T-helper 1 cell (primary cell): ENCODE data around the gene KIRREL3.

Source experiments
- DNase-seq, 5 donors: peaks; one replicate each; pipeline ENCODE4 v3.0.0-alpha.2; 2012 to 2020

Gene KIRREL3

DNA sequence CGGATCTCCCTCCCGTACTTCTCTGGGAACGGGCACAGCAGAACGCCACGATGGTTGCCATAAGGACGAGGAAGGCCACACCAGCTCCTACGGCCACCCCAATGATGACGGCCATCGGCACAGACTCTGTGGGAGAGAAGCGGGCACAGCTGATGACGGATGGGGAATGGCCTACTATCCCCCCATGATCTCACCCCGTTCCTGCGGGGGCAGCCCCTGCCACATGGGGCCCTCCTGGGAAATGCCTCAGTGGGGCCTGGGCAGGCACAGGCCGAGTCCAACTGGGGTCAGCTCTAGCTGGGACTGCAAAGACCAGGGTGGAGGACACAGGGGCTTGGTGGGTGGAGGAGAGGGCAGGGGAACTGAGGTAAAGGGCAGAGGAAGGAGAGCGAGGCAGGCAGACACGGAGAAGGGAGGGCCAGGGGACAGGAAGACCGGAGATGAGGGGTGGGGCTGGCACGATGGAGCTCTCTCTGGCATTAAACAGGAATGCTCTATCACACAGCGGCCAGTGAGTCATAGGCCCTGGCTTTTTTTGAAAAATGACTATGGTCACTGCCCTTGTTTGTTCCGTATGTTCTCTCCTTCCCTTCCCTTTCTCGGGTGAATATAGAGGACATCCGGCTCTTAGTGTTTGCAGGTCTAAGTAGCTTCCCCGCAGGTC is 569.0 kb downstream of the KIRREL3 start:
- no peak for DNase-seq

DNA sequence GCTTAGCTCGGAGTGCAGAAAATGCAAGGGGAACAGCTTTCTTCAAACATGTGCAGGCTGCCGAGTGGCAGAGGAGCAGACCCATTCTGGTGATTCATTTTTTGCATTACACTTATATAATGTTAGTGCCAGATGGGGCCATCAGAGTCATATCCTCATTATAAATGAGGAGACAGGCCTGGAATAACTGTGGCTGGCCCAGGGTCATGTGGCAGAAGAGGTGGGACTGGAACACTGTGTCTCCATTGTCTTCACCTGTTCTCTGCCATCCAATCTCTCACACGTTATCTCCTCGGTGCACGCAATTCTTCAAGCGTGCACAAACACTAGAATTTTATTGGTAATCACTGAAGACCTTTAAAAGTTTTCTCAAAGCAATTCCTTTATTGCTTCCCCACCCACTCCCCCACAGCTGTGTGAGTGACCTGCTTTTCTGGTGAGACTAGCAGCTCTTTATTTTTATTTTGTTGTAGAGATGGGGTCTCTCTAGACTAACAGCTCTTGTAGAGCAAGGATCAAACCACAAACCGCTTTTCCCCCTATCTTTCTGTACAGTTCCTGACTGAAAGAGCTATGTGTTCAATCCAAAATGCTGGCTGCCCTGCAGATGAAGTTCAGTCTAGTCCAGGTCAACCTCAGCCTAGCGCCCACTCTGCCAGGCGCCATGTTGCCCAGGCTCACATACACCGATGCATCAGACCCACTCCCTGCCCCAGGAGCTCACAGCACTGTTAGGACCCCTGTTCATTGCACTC is 569.8 kb downstream of the KIRREL3 start:
- DNase-seq, result no peak

DNA sequence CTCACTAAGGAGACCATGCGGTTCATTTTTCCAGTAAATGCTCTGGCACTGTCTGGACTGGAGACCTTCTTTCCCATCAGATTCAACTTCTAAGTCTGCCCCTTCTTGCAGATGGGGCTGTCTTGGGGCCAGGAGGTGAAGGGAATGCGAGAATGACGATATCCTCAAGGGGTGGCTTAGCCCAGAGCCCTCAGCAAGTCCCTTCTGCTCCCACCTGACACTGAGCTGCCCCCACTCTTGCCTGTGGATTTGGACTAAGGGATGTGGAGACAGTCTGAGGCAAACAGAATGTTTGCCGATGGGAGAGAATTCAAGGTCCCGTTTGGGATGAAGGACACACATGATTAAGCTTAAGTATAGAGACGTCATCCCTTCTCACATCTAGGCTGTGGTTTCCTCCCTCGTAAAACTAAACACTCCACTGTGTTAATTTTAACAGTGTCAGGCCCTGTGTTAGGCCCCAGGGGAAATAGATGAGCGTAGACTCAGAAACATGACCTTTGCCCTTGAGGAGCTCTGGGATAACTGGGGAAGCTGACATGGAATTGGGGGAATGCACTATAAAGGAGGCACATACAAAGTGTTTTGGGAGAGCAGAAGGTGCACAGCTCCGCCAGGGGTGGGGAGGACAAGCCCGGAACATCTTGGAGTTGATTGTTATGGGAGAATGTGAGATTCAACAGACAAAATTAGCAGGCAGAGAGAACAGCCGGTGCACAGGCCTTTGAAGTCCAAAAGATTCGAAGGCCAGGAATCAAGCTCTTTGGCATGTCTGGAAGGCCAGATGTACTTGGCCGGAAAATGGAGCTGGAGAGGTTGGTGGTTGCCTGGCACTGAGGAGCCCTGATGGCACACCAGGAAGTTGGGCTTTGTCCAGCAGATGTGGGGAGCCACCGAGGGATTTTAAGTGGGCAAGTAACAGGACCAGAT is 573.5 kb downstream of the KIRREL3 start:
- DNase-seq, result no peak

DNA sequence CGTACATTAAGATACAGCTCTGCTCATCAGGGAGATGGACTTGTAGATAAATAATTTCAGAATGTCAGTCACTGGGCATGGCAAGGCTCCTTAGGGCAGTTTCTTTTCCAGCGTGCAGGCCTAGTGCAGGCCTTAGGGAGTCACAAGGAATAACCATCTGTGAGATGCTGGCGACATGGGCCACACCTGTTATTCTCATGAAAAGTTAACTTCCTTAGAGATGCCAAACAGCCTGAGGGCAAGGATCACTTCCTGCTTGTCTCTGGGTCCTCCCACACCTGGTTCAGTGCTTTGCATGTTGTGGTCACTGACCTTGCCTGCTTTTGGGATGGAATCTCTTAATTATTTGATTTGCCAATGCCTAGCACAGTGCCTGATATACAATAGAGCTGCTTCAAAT is 574.5 kb downstream of the KIRREL3 start:
- no peak for DNase-seq

DNA sequence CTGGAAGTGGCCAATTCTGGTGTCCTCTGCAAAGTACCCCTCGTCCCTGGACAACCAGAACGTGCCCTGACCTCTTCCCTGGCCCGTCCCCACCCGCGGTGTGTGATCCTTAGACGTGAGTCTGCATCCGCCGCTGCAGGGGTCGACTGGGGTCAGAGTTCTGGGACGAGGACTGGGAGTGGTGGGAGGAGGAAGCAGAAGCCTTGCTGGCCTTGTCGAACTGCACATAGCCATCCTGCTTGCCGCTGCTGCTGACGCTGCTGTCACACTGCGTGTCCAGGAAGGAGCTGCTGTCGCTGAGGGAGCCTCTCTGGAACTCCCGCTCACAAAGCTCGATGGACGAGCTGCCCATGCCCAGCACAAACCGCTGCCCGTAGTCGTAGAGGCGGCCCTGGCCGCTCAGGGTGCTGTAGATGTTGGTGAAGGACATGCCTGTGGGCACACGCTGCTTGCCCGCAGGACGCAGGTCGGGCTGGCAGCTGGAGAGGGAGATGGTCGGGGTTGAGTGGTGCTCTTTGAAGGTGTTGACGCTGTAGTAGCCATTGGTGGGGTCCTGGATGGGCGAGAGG is 576.0 kb downstream of the KIRREL3 start:
- DNase-seq, result no peak

DNA sequence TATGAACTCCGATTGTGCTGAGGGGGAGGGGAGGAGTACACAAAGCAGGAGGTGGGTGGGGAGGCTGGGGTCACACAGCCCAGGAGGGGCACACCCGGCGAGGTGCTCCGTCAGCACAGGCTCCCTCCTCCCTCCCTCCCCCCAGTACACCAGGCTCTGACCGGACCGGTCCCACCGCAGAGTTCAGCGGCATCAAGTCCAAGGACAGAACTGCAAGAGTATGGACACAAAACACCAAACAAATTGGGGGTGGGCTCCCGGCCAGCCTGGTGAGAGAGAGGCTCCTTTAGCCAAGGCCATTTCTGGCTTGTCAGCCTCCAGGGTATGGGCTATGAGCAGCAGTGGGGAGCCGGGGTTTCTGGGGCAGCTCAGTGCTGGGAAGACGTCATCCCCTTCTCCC is 576.8 kb downstream of the KIRREL3 start:
- no peak for DNase-seq

DNA sequence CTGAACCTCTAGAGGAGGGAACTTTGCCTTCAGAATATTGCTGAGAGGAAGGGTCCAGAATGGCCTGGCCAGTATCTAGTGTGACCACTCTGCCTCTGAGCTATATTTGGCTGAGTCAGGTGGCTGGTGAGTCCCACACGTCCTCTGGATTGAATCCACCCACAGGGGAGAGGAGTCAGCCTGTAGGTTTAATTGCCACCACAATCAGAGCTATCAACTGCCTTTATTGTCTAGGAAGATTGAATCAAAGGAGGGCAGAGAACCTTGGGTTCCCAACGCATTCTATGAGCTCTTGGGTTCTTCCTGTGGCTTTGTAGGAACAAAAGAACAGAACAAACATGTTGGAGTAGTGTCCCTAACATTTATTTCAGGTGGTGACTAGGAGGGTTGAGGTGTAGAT is 577.4 kb downstream of the KIRREL3 start:
- DNase-seq, result no peak

DNA sequence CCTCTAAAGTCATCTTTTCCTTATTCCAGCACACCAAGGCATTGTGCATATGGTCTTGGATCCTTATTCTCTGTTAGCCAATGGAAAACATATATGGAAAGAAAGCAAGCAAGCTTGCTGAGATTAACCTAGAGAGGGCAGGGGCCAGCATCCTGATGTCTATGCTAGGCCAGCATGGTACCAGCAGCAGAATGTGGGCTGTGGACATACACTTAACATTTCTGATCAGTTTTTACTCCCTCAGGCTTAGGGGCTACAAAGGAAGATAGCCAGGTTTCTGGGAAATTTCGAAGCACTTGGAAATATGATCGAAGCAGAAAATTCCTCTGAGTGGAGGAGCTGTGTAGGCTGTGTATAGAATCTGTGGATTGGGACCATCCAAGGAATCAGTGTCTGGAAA is 578.1 kb downstream of the KIRREL3 start:
- DNase-seq, result no peak

DNA sequence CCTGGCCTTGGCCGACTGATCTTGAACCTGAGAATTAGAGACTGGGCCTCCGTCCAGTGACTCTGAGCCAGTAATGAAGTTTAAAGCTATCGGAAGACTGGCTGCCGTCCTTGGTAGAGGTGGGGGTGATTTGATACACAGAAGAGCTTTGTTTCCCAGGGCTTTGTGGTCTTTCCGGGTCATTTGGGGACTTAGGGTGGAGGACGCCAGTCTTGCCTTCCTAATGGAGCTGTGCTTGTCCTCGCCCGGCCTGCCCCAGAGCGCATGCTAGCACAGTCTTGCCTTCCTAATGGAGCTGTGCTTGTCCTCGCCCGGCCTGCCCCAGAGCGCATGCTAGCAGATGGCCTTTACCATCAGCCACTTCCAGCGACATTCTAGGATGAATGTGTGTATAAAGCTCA is 579.3 kb downstream of the KIRREL3 start:
- DNase-seq, result no peak

DNA sequence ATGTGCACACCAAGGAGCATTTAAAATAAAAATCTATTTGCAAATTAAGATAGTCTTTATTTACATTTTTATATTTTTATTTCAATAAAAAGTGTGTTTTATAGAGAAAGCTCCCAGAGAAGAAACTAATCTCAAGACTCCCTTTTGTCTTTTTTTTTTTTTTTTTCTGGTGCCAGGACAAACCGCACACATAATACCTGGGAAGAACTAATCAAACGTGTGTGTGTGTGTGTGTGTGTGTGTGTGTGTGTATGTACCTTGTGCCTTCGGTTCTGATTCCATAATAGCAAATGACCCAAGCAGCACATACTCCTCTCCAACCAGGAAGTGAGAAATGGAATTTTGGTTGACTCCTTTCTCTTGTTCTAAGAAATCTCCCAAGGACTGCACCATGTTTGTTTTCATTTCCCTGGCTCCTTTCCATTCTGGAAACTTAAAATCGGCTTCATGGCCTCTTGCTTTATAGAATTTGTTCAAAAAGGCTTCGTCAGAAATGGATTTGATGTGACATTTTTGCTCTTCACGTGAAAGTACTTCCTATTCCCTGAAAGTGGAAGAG is 579.8 kb downstream of the KIRREL3 start:
- no peak for DNase-seq

DNA sequence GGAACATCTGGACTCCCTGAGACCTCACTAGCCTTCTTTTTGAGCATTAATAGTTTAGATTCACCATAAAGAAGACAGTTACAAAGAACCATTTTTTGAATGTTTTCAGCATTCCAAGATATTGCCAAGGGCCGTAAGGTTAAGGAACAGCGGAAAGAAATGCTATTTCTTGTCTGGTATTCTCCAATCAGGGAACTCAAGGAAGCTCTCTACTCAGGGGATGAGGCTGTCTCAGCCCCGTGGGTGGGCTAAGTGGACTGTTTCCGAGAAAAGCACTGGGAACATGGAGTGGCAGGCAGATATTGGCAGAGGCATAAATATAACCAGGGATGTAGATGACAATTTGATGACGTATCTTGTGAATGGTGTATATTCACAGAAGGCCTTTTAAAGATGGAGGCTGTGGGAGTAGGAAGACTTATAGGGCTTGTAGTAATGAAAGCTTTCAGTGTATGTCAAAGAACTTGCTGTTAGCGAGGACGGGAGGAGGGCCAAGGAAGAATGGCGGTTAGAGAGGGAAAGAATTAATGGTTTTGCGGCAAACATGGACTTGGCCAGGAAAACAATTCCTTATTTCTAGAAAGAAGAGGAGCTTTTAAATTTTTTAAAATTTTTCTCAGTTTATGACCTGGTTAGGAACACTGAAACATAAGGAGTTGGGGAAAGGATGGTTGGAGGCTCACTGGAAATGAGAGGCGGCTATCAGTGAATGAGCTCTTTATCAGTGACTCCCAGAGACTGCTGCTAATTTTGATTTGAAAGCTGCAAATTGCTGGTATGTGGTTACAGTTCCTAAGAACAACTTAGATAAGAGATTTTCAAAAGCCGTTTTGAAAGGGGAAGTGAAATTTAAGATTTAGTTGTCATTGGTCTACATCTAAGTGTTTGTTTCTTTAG is 580.5 kb downstream of the KIRREL3 start:
- no peak for DNase-seq

DNA sequence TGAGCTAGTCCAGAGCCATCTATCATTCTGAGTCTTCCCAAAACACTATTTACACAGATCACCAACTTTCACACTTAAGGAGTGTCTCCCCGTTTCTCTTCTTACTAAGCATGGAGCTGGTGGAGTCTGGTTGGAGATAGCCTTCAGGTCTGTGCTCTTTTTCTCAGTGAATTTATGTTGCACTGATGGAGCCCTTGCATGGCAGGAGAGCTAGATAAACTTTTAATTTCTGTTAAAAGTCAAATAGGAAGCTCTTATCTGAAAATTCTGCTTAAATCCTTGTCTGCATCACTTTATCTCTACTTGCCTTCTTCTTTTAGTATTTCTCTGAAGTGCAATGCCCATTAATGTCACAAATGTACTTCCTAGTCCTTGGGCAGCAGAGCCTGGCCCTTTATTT is 581.7 kb downstream of the KIRREL3 start:
- no peak for DNase-seq

DNA sequence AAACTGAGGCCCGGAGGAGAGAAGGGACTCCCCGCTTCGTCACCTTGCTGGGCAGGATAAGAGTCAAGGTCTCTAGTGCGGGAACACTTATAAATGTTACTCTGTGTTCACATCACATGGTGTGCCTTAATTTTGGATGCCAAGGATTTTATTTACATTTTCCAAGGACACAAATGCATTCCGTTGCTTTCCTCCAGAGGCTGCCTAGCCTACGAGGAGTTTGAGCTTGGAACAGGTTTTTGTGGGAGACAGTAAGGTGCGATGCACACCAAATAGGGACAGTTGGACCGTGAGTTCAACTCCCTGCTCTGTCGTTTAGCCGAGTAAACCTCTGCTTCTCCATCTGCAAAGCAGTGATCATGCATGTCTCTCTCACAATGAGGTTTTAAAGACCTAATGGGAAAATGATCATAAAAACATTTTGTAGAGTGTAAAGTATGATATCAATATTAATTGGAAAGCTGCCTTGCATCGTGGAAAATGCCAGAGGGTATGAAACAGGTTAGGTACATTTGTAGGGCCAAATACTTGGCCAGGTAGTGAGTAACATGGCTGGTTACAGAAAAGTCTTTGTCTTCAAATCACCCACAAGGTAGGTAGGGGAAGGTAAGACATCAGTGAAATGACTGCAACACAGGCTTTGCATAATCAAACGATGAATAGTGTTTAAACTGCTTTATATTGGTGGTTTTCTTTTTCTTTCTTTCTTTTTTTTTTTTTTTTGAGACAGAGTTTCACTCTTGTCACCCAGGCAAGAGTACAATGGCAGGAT is 583.3 kb downstream of the KIRREL3 start:
- DNase-seq, result no peak

DNA sequence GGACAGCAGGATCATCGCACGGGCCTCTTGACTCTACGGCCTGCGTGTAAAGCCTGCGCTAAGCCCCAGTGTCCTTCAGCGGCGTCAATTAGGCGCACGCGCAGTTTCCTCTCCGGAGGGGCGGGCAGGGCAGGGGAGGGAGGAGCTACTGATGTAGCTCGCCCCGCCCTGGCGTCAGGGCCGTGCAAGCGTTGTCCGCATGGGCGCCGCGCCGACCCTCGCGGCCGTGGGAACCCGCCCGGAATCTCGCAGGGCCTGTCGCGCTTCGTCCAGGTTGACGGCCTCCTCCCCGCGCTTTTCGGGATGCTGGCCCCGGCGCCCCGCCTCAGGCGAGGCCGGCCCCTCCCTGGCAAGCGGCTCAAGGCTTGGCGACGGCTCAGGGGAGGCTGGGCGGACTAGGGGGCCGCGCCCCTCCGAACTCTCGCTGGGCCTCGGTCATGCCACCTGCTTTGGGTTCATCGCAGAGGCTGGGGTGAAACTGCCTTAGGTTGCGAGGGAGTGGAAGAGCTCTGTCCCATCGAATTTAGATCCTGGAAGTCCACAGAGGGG is 584.0 kb downstream of the KIRREL3 start:
- DNase-seq, result peak in 4 of 5 donors; percentile 39 to 72 (median 42)

DNA sequence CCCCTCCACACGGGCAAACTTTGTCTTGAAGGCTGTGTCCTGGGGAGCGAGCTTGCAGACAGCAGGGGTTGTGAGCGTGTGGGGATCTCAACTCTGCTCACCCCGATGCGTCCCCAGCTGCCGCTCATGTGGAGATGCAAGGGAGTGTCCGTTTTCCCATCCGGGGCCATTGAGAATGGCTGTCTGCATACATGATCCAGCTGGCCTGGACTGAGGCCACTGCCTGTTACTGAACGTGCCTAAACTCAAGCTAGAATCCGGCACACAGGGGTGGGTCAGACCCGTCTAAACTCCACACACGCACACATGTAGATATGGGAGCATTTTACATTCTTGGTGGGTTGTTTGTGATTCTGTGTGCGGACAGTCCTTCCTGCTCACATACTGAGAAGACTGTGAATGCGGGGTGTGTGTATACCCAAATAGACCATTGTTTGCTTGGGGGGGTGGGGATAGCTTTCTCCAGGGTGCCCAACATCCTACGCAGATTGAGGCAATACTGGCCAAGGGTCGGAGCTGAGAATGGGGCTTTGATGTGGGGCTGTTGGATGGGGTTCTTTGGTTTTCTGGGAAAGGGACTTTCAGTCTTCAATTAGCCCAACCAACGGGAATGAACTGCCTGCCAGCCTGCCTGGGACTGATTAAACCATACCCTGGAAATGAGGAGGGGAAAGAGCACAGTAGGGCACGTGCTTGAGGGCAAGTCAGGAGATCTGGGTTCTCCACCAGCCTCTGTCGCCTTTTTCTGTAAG is 584.7 kb downstream of the KIRREL3 start:
- no peak for DNase-seq

DNA sequence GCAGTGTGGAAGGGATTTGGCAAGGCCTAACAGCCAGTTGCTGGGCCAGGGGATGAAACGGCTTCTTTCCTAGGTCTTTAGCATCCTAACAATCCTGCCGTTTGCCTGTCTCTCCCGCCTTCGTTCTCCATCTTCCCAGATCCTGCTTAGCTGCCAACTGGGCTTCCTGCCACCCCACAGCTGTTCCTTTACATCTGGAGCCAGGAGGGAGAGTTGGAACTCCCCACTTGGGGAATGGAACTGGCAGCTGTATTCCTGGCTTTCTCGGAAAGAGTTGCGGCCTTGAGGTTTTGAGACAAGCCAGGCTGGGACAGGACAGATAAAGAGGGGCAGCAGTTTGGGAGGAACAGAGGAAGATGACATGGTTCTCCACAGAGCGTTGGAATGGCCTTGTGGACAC is 585.4 kb downstream of the KIRREL3 start:
- no peak for DNase-seq

DNA sequence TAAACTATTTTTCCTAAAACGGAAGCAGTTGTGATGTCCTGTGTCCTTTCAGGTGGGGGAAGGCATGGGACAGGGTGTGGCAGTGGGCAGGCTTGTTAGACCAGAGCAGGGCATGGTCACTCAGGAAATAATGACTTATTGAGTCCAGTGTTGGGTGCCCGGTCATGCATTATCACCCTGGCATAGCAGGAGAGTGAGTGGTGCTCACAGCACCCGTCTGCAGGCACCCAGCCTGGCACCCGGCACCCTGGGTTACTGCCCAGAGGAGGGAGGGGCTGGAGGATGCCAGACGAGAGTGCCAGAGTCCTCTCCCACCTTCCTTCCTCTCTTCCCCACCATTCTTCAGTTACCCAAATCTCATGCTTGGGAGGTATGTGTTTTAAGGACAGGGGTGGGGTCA is 586.0 kb downstream of the KIRREL3 start:
- DNase-seq, result no peak

DNA sequence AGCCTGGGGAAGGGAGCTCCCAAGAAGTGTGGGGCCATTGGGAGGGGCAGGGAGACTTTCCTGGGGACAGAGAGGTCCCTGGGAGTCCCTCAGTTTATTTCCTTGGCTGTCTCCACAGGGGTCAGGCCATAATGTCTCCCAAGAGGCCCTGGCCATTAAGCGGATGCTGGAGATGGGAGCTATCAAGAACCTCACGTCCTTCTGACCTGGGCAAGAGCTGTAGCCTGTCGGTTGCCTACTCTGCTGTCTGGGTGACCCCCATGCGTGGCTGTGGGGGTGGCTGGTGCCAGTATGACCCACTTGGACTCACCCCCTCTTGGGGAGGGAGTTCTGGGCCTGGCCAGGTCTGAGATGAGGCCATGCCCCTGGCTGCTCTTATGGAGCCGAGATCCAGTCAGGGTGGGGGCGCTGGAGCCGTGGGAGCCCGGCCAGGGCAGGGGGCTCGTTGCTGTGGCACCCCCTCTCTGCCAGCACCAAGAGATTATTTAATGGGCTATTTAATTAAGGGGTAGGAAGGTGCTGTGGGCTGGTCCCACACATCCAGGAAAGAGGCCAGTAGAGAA is 586.6 kb downstream of the KIRREL3 start:
- DNase-seq, result no peak

DNA sequence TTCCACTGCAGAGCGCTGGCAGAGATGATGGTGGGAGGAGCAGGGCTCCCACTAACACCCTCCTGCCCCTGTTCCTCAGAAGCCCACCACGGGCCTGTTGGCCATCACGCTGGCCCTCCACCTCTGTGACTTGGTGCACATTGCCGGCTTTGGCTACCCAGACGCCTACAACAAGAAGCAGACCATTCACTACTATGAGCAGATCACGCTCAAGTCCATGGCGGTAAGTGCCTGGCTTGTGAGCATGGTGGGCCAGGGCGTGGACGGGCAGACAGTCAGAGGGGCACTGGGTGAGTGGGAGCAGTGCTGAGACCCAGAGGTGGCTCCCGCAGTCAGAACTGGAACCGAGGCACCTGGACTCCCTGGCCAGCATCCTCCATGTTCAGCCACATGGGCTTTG is 587.1 kb downstream of the KIRREL3 start:
- DNase-seq, result no peak
